HepG2 (cell line): ENCODE data around the gene NRSN2. TPM values are rescaled to one million over a fixed set of nuclear protein-coding genes. Genes with fewer than 3 reads are reported as not detected.

Experiments used
- CBX2 ChIP-seq, 2 experiments: fragments of 200-600 bp in 1 of 2; sonication (generic); formaldehyde crosslinking in 1 of 2; IDR thresholded peaks; 2 replicates each; pipeline versions ENCODE4 v1.7.0 to v1.8.1; 2018 to 2022; ENCODE audit warnings: low read depth in 2 of 2, low read length in 1 of 2, mild to moderate bottlenecking in 1 of 2, missing genetic modification reagents in 1 of 2
- ERF ChIP-seq: IDR thresholded peaks from 2 replicates; pipeline ENCODE4 v1.6.1; 2018; ENCODE audit warnings: missing biosample characterization, missing genetic modification reagents
- ESRRA ChIP-seq: sonication (generic); formaldehyde crosslinking; IDR thresholded peaks from 2 replicates; pipeline ENCODE4 v1.5.1; 2020; ENCODE audit warnings: mild to moderate bottlenecking, low read depth, missing genetic modification reagents
- GABPB1 ChIP-seq: IDR thresholded peaks from 2 replicates; pipeline ENCODE4 v1.6.1; 2016; ENCODE audit warnings: mild to moderate bottlenecking, missing genetic modification reagents, moderate library complexity, missing compliant biosample characterization
- GRHL1 ChIP-seq: sonication (generic); formaldehyde crosslinking; conservative IDR thresholded peaks from 2 replicates; pipeline ENCODE4 v1.8.0; 2022; ENCODE audit warnings: missing genetic modification reagents
- HNF4A ChIP-seq: sonication (generic); formaldehyde crosslinking; IDR thresholded peaks from 2 replicates; pipeline ENCODE4 v1.4.0; 2020; ENCODE audit warnings: missing genetic modification reagents
- HNRNPLL ChIP-seq: fragments of 200-400 bp; formaldehyde crosslinking; IDR thresholded peaks from 2 replicates; pipeline ENCODE4 v1.6.1; 2017; ENCODE audit warnings: mild to moderate bottlenecking, low read depth, low read length; ENCODE audit not compliant: poor library complexity, severe bottlenecking
- KLF16 ChIP-seq, 2 experiments: sonication (generic) in 1 of 2; formaldehyde crosslinking in 1 of 2; IDR thresholded peaks; 2 replicates each; pipeline versions ENCODE4 v1.6.1 to v1.8.0; 2016 to 2023; ENCODE audit warnings: missing genetic modification reagents in 2 of 2, missing compliant biosample characterization in 1 of 2
- NCOA1 ChIP-seq: sonication (generic); formaldehyde crosslinking; IDR thresholded peaks from 2 replicates; pipeline ENCODE4 v1.9.0; 2021; ENCODE audit warnings: missing genetic modification reagents
- NFE2L2 ChIP-seq: fragments of 150-350 bp; IDR thresholded peaks from 2 replicates; pipeline ENCODE4 v1.6.1; 2014; ENCODE audit warnings: low read length
- NONO ChIP-seq, 2 experiments: fragments of 450-650 bp in 1 of 2; sonication (generic) in 1 of 2; formaldehyde crosslinking in 1 of 2; IDR thresholded peaks in 1 of 2; conservative IDR thresholded peaks in 1 of 2; 2 replicates each; pipeline versions ENCODE4 v1.6.1 to v1.8.0; 2017 to 2022; ENCODE audit warnings: mild to moderate bottlenecking in 1 of 2, missing genetic modification reagents in 1 of 2, moderate library complexity in 1 of 2
- ONECUT2 ChIP-seq: sonication (generic); formaldehyde crosslinking; IDR thresholded peaks from 2 replicates; pipeline ENCODE4 v1.4.0; 2020; ENCODE audit warnings: missing genetic modification reagents
- PCBP1 ChIP-seq: fragments of 200-400 bp; formaldehyde crosslinking; IDR thresholded peaks from 2 replicates; pipeline ENCODE4 v1.6.1; 2017; ENCODE audit warnings: mild to moderate bottlenecking, low read depth, low read length, borderline replicate concordance
- PCBP2 ChIP-seq: fragments of 200-400 bp; formaldehyde crosslinking; optimal IDR thresholded peaks from 2 replicates; pipeline ENCODE3; 2018; ENCODE audit warnings: low read length, low read depth; ENCODE audit not compliant: poor library complexity, severe bottlenecking
- POGZ ChIP-seq: sonication (generic); formaldehyde crosslinking; IDR thresholded peaks from 2 replicates; pipeline ENCODE4 v1.4.0; 2020; ENCODE audit warnings: mild to moderate bottlenecking, missing genetic modification reagents
- SMAD9 ChIP-seq: sonication (generic); formaldehyde crosslinking; IDR thresholded peaks from 2 replicates; pipeline ENCODE4 v1.5.1; 2020; ENCODE audit warnings: mild to moderate bottlenecking, missing genetic modification reagents
- ZBTB1 ChIP-seq: sonication (generic); formaldehyde crosslinking; IDR thresholded peaks from 2 replicates; pipeline ENCODE4 v1.4.0; 2020; ENCODE audit warnings: missing genetic modification reagents, borderline replicate concordance
- ZNF138 ChIP-seq: sonication (generic); formaldehyde crosslinking; IDR thresholded peaks from 2 replicates; pipeline ENCODE4 v1.5.0; 2020; ENCODE audit warnings: mild to moderate bottlenecking, low read depth, missing genetic modification reagents
- ZNF367 ChIP-seq: sonication (generic); formaldehyde crosslinking; IDR thresholded peaks from 2 replicates; pipeline ENCODE4 v1.4.0; 2020; ENCODE audit warnings: missing genetic modification reagents, borderline replicate concordance
- ZNF501 ChIP-seq: sonication (generic); formaldehyde crosslinking; IDR thresholded peaks from 2 replicates; pipeline ENCODE4 v1.5.1; 2020; ENCODE audit warnings: mild to moderate bottlenecking, moderate library complexity, missing genetic modification reagents
- ZNF597 ChIP-seq: sonication (generic); formaldehyde crosslinking; IDR thresholded peaks from 2 replicates; pipeline ENCODE4 v1.5.0; 2020; ENCODE audit warnings: missing genetic modification reagents
- ZNF609 ChIP-seq: sonication (generic); formaldehyde crosslinking; IDR thresholded peaks from 2 replicates; pipeline ENCODE4 v1.4.0; 2020; ENCODE audit warnings: mild to moderate bottlenecking, missing genetic modification reagents, borderline replicate concordance
- polyA plus RNA-seq, 8 experiments: library from polyadenylated mRNA; depleted of rRNA in 3 of 8; stranded (reverse) in 7 of 8; unstranded in 1 of 8; fragments of >200 nt; fragmentation: Illumina TruSeq in 4 of 8; extraction: Trizol in 4 of 8; gene quantifications; 2 replicates each; pipeline versions ENCODE4 v1.2.1 to v1.2.3, GENCODE V29; 2011 to 2016; ENCODE audit warnings: low read depth in 4 of 8, missing spikeins in 1 of 8, mixed read lengths in 1 of 8; ENCODE audit not compliant: insufficient read depth in 1 of 8
- total RNA-seq, 5 experiments: library from RNA; depleted of rRNA; stranded (reverse); fragments of >200 nt; fragmentation: Illumina TruSeq; extraction: Trizol; gene quantifications; 2 replicates each; pipeline ENCODE4 v1.2.3, GENCODE V29; 2016; ENCODE audit warnings: low read depth in 1 of 5

NRSN2 gene
- total and polyA plus RNA-seq, 2 of the 13 experiments (the other 11 are each of a cell fraction or from before 2014, with no cell fraction given), result 32.3 to 49.4 TPM

DNA sequence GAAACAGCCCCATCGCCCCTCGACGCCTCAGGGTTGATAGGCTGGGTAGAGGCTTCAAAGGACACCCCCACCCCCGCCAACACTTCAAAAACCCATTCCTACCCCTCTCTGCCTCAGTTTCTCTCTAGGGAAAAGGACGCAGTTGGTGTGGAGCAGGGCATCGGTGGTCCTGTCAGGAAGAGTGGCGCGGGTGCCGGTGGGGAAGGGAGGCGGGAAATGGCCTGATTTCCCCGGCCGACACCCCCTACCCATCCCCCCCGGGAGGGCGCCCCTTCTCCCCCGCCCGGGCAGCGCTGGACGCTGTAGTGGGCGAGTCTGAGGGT is 367 bp downstream of the NRSN2 start (continued):
- TF ChIP-seq ZNF609 (CRISPR knock-in tag), result no peak
- no peak for TF ChIP-seq ZNF597
- TF ChIP-seq CBX2 (IDR thresholded peaks at IDR 0.05; ENCODE audit: low read depth, low read length), result no peak
- TF ChIP-seq CBX2 (CRISPR knock-in tag; IDR thresholded peaks at IDR 0.05; ENCODE audit: low read depth), result no peak
- TF ChIP-seq NFE2L2, result no peak
- TF ChIP-seq PCBP2, result peak; percentile 50
- TF ChIP-seq POGZ (CRISPR knock-in tag), result no peak
- TF ChIP-seq GRHL1, result no peak
- no peak for TF ChIP-seq ZNF501 (CRISPR knock-in tag)
- TF ChIP-seq ERF (CRISPR knock-in tag), result no peak
- TF ChIP-seq ESRRA, result no peak
- no peak for TF ChIP-seq GABPB1 (CRISPR knock-in tag)
- TF ChIP-seq ONECUT2 (CRISPR knock-in tag), result no peak
- no peak for TF ChIP-seq HNRNPLL
- peak; percentile 84; the same call in 1 of the 2 replicates for TF ChIP-seq SMAD9 (CRISPR knock-in tag)
- TF ChIP-seq HNF4A (CRISPR knock-in tag), result no peak
- no peak for TF ChIP-seq NONO (IDR thresholded peaks at IDR 0.05)
- no peak for TF ChIP-seq NONO (CRISPR knock-in tag; conservative IDR thresholded peaks at IDR 0.05)
- no peak for TF ChIP-seq ZNF367 (CRISPR knock-in tag)
- TF ChIP-seq KLF16 (CRISPR knock-in tag; IDR thresholded peaks at IDR 0.05), result 0 out of 4 replicates have a peak, but pooled peaks of 1 of the 2 experiments have one; percentile 34
- TF ChIP-seq NCOA1, result 0 out of 2 replicates have a peak, but pooled peaks have one; percentile 82
- TF ChIP-seq PCBP1, result no peak; the same call in 1 of the 2 replicates
- TF ChIP-seq ZNF138 (CRISPR knock-in tag), result no peak
- TF ChIP-seq ZBTB1 (CRISPR knock-in tag), result 0 out of 2 replicates have a peak, but pooled peaks have one; percentile 1
